Upper lobe of left lung (tissue), 6 donors: ENCODE measurements around the gene TNFRSF14. TPM values are rescaled to one million over a fixed set of nuclear protein-coding genes. Genes with fewer than 3 reads are reported as not detected.
"Not testable (repeated sequence)": the region's sequence is repeated elsewhere in the genome, so short reads cannot be mapped to it uniquely, and the experiment has no call there.

Experiments used
- ATAC-seq, 2 donors: fragments of 200-7000 bp; cut with Tn5 transposase; one replicate each; pipeline ENCODE4 v1.9.1; 2022; ENCODE audit warnings: mild to moderate bottlenecking in 2 of 2, moderate library complexity in 2 of 2; ENCODE audit not compliant: low FRiP score in 2 of 2
- DNase-seq, 2 donors: peaks; one replicate each; pipeline ENCODE4 v3.0.0-alpha.2; 2019 to 2020
- H3K27ac ChIP-seq, 4 donors: fragments of 200-600 bp; sonication (generic); one replicate each; pipeline ENCODE4 v1.5.1; 2016 to 2019
- H3K27me3 ChIP-seq, 4 donors: fragments of 200-600 bp; sonication (generic); one replicate each; pipeline ENCODE4 v1.5.1; 2017 to 2019
- H3K36me3 ChIP-seq, 4 donors: fragments of 200-600 bp; sonication (generic); one replicate each; pipeline ENCODE4 v1.5.1; 2016 to 2019
- H3K4me1 ChIP-seq, 4 donors: fragments of 200-600 bp; sonication (generic); one replicate each; pipeline ENCODE4 v1.5.1; 2018 to 2019
- H3K4me3 ChIP-seq, 4 donors: fragments of 200-600 bp; sonication (generic); one replicate each; pipeline ENCODE4 v1.5.1; 2017 to 2019; ENCODE audit warnings: mild to moderate bottlenecking in 2 of 4, moderate library complexity in 1 of 4
- H3K9me3 ChIP-seq, 4 donors: fragments of 200-600 bp; sonication (generic); one replicate each; pipeline ENCODE4 v1.5.1; 2018 to 2019
- EP300 ChIP-seq, 4 donors: sonication (generic); formaldehyde crosslinking; IDR thresholded peaks; one replicate each; pipeline ENCODE4 v1.5.1; 2017; ENCODE audit warnings: antibody characterized with exemption in 4 of 4, control low read depth in 2 of 4
- POLR2A ChIP-seq, 4 donors: fragments of 450-650 bp; IDR thresholded peaks; one replicate each; pipeline ENCODE4 v1.5.1; 2016 to 2017; ENCODE audit warnings: antibody characterized with exemption in 4 of 4, mild to moderate bottlenecking in 2 of 4
- POLR2AphosphoS5 ChIP-seq, 2 donors: sonication (generic); formaldehyde crosslinking; IDR thresholded peaks; one replicate each; pipeline ENCODE4 v1.5.1; 2017; ENCODE audit warnings: antibody characterized with exemption in 2 of 2
- WGBS, 2 donors: methylation state at CpG; one replicate each; pipeline ENCODE4 v1.1.5; 2017 to 2018; 5-methylcytosine and 5-hydroxymethylcytosine counted together
- total RNA-seq, 6 donors: library from RNA; depleted of rRNA in 4 of 6; stranded (reverse); fragments of >200 nt in 4 of 6; gene quantifications; one replicate each; pipeline versions ENCODE4 v1.1.0 to v1.2.1, GENCODE V29; 2016 to 2021
- TF ChIP-seq, protein P1 (sequence below), 6 experiments: fragments of 450-650 bp in 4 of 6; fragments of 200-600 bp in 2 of 6; sonication (generic) in 2 of 6; IDR thresholded peaks; one replicate each; pipeline ENCODE4 v1.5.1; 2016 to 2019; ENCODE audit warnings: antibody characterized with exemption in 6 of 6
- donor health status: DM: no; HTN: no; CAD: no; lungs with moderate emphysema.
- donor health status: DM: no; HTN: yes; CAD: no; lungs with severe emphysema.

The TNFRSF14 gene
- total RNA-seq, 6 donors from 2014 or later = 61.1 to 641 (median 147) TPM

DNA sequence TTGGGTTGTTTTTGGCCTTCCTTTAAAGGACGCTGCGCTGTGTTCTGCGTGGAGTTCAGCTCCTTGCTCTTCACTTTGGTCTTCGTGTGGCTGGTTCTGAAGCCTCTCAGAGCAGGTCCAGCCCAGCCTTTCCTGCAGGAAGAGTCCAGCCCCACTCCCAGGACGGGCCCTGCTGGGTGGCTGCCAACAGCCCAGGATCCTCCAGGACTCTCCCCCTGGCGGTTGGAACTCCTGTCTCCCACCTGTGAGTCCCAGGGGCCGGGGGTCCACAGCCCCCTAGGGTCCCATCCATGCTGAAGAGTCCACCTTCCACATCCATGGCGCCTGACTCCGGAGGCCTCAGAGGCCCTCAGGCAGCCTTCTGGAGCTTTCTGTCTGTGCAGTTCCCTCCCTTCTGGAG is 4.6 kb upstream of the TNFRSF14 start:
- DNase-seq = peak in 1 of 2 donors; percentile 73
- H3K9me3 ChIP-seq, H3K36me3 ChIP-seq, ATAC-seq, H3K27me3 ChIP-seq: not testable (repeated sequence)
- Histone ChIP-seq H3K4me3 (peak overlapping the region in 3 of 4 donors; percentile 28 to 90 (median 31)), H3K4me1 (peaks cover 43 to 58% (median 49%) of the 10 kb centered on the region in 4 donors), H3K27ac (peak overlapping the region; percentile 26 to 96 (median 69))
- TF ChIP-seq, protein P1, sequence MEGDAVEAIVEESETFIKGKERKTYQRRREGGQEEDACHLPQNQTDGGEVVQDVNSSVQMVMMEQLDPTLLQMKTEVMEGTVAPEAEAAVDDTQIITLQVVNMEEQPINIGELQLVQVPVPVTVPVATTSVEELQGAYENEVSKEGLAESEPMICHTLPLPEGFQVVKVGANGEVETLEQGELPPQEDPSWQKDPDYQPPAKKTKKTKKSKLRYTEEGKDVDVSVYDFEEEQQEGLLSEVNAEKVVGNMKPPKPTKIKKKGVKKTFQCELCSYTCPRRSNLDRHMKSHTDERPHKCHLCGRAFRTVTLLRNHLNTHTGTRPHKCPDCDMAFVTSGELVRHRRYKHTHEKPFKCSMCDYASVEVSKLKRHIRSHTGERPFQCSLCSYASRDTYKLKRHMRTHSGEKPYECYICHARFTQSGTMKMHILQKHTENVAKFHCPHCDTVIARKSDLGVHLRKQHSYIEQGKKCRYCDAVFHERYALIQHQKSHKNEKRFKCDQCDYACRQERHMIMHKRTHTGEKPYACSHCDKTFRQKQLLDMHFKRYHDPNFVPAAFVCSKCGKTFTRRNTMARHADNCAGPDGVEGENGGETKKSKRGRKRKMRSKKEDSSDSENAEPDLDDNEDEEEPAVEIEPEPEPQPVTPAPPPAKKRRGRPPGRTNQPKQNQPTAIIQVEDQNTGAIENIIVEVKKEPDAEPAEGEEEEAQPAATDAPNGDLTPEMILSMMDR (IDR thresholded peaks at IDR 0.05) = peak in 4 of 6 experiments; percentile 16 to 39 (median 34)
- 65 to 79% methylated on average over 6 to 8 of the region's 9 CpGs for whole genome bisulfite sequencing, 2 donors

- TF ChIP-seq POLR2A (IDR thresholded peaks at IDR 0.05) (no peak), EP300 (IDR thresholded peaks at IDR 0.05) (no peak), POLR2AphosphoS5 (IDR thresholded peaks at IDR 0.05) (no peak)
- TF ChIP-seq, protein P1 (IDR thresholded peaks at IDR 0.05) = no peak
- peak in 1 of 2 donors; percentile 66 for DNase-seq
- ATAC-seq = no peak
- WGBS, 2 donors = 91 to 93% methylated on average over 24 to 26 of the region's 26 CpGs
- Histone ChIP-seq H3K4me3 (no peak overlapping the region), H3K27ac (peak overlapping the region in 3 of 4 donors; percentile 26 to 79 (median 59)), H3K4me1 (peaks cover 40 to 56% (median 47%) of the 10 kb centered on the region in 4 donors), H3K27me3 (no peaks in the 10 kb centered on the region), H3K36me3 (no peaks in the 10 kb centered on the region), H3K9me3 (no peaks in the 10 kb centered on the region)
Observed at GRCh38 chr1:2552189-2552588, 4.0 kb upstream of the TNFRSF14 start.

DNA sequence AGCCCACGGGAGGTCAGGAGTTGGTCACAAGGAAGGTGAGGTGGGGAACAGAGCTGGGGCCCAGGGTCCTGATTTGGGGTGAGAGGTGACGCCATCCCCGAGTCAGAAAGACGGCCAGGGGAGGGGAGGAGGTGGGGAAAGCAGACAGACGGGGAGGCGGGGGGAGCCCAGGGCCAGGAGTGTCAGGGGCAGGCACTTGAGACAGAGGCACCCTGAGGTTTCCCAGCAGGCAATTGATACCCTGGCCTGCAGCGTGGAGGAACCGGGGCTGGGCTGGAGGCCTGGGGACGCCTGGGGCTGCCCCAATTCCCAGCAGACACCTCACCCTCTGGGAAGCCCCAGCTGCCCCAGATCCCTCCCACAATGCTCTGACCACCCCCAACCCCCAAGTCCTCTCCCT is 3.1 kb upstream of the TNFRSF14 start:
- WGBS, 2 donors = 53 to 71% methylated on average over 4 to 5 of the region's 9 CpGs

GRCh38 chr1:2553871-2554620 is 2.1 kb upstream of the TNFRSF14 start:
- Histone ChIP-seq H3K27me3 (no peaks in the 10 kb centered on the region), H3K9me3 (no peaks in the 10 kb centered on the region), H3K36me3 (peaks cover 0 to 12% (median 8%) of the 10 kb centered on the region in 4 donors), H3K27ac (peak overlapping the region in 2 of 4 donors; percentile 95 to 99), H3K4me1 (peaks cover 33 to 56% (median 49%) of the 10 kb centered on the region in 4 donors), H3K4me3 (no peak overlapping the region)
- 84 to 85% methylated on average over 23 to 28 of the region's 30 CpGs for WGBS, 2 donors
- ATAC-seq = no peak
- DNase-seq = peak in 1 of 2 donors; percentile 70
- TF ChIP-seq, protein P1 (IDR thresholded peaks at IDR 0.05) = no peak
- TF ChIP-seq EP300 (IDR thresholded peaks at IDR 0.05) (no peak), POLR2AphosphoS5 (IDR thresholded peaks at IDR 0.05) (no peak), POLR2A (IDR thresholded peaks at IDR 0.05) (no peak)

More for the DNA sequence above, 3.1 kb upstream of the TNFRSF14 start:
- H3K9me3 ChIP-seq, H3K27ac ChIP-seq, ATAC-seq, H3K36me3 ChIP-seq, H3K4me3 ChIP-seq, H3K27me3 ChIP-seq: not testable (repeated sequence)
- peaks cover 40 to 56% (median 47%) of the 10 kb centered on the region in 4 donors for H3K4me1 ChIP-seq
- peak in 1 of 2 donors; percentile 56 for DNase-seq

GRCh38 chr1:2554621-2555387 is 1.4 kb upstream of the TNFRSF14 start:
- ATAC-seq = no peak
- peak overlapping the region; percentile 90 to 99 (median 96) for H3K27ac ChIP-seq

More at GRCh38 chr1:2554621-2555387, 1.4 kb upstream of the TNFRSF14 start:
- no peaks in the 10 kb centered on the region for H3K27me3 ChIP-seq
- DNase-seq = peak in 1 of 2 donors; percentile 59
- peaks cover 31 to 56% (median 43%) of the 10 kb centered on the region in 4 donors for H3K4me1 ChIP-seq
- H3K36me3 ChIP-seq = peaks cover 0 to 20% (median 14%) of the 10 kb centered on the region in 4 donors
- 63 to 65% methylated on average over 8 to 17 of the region's 19 CpGs for WGBS, 2 donors
- no peaks in the 10 kb centered on the region for H3K9me3 ChIP-seq
- H3K4me3 ChIP-seq = peak overlapping the region in 3 of 4 donors; percentile 63 to 76 (median 70)
- TF ChIP-seq POLR2AphosphoS5 (IDR thresholded peaks at IDR 0.05) (no peak), EP300 (IDR thresholded peaks at IDR 0.05) (no peak)
- TF ChIP-seq, protein P1 (IDR thresholded peaks at IDR 0.05) = peak; percentile 42 to 76 (median 51)
